GM12878 (cell line): Measurements from ENCODE around the gene ZNF710. TPM values are rescaled to one million over a fixed set of nuclear protein-coding genes. Genes with fewer than 3 reads are reported as not detected.
"Not testable (repeated sequence)": the region's sequence is repeated elsewhere in the genome, so short reads cannot be mapped to it uniquely, and the experiment has no call there.

Experiments used
- ATAC-seq: fragments of 200-7000 bp; cut with Tn5 transposase; 3 replicates; pipeline ENCODE4 v1.9.1; 2020; ENCODE audit warnings: mild to moderate bottlenecking, moderate library complexity
- BruUV-seq: library from RNA; stranded (reverse); fragments of 400-500 nt; replicated peaks from 2 replicates; lab custom pipeline; 2021; lab: Mats Ljungman, UMichigan
- CTCF ChIA-PET: fragments of 300-600 bp; sonication (Branson Sonifier 250); formaldehyde crosslinking; extraction: SDS; loops from one replicate; lab custom pipeline; 2021; ENCODE audit warnings: inconsistent platforms; lab: Yijun Ruan, JAX
- POLR2A ChIA-PET: fragments of 350-600 bp; formaldehyde crosslinking; extraction: SDS; loops from one replicate; lab custom pipeline; 2021; ENCODE audit warnings: inconsistent platforms; lab: Charles Lee
- RAD21 ChIA-PET: fragments of 300-600 bp; sonication (Branson Sonifier 250); formaldehyde crosslinking; loops from one replicate; lab custom pipeline; 2023; ENCODE audit warnings: antibody characterized with exemption; ENCODE audit not compliant: unreplicated experiment; lab: Charles Lee
- SMC1A ChIA-PET: fragments of 300-600 bp; sonication (Branson Sonifier 250); formaldehyde crosslinking; loops from one replicate; lab custom pipeline; 2023; ENCODE audit not compliant: unreplicated experiment, uncharacterized antibody; lab: Charles Lee
- DNase-seq: peaks from one replicate; pipeline ENCODE4 v3.0.0-alpha.2; 2011; ENCODE audit warnings: low read depth, low spot score
- FAIRE-seq: peaks from 3 replicates; lab custom pipeline; 2011; peaks lifted over from hg19 to GRCh38; lab: Jason Lieb, UNC
- H2AFZ ChIP-seq: 2 replicates; pipeline ENCODE4 v1.6.0; 2011; ENCODE audit warnings: low read depth, low read length, control low read depth; ENCODE audit not compliant: control insufficient read depth
- H3K27ac ChIP-seq: 2 replicates; pipeline ENCODE4 v1.5.1; 2011; ENCODE audit warnings: control low read depth; ENCODE audit not compliant: control insufficient read depth, insufficient read depth
- H3K27me3 ChIP-seq, 2 experiments: replicated peaks in 1 of 2; 2 replicates each; pipeline versions ENCODE4 v1.6.0 to v1.6.1; 2011; ENCODE audit warnings: low read length in 1 of 2; ENCODE audit not compliant: control insufficient read depth in 2 of 2, insufficient read depth in 2 of 2
- H3K36me3 ChIP-seq, 2 experiments: 2 replicates each; pipeline ENCODE4 v1.5.1; 2011; ENCODE audit warnings: low read length in 1 of 2; ENCODE audit not compliant: control insufficient read depth in 2 of 2, insufficient read depth in 2 of 2
- H3K4me1 ChIP-seq: 2 replicates; pipeline ENCODE4 v1.6.1; 2011; ENCODE audit warnings: mild to moderate bottlenecking, low read length, moderate library complexity, mixed read lengths; ENCODE audit not compliant: control insufficient read depth, insufficient read depth
- H3K4me2 ChIP-seq: 2 replicates; pipeline ENCODE4 v1.6.0; 2011; ENCODE audit warnings: control low read depth; ENCODE audit not compliant: control insufficient read depth, insufficient read depth
- H3K4me3 ChIP-seq: fragments of 200-600 bp; sonication (generic); 2 replicates; pipeline ENCODE4 v1.5.1; 2016
- H3K79me2 ChIP-seq: 2 replicates; pipeline ENCODE4 v1.6.0; 2011; ENCODE audit warnings: low read length; ENCODE audit not compliant: control insufficient read depth, insufficient read depth
- H3K9ac ChIP-seq: 2 replicates; pipeline ENCODE4 v1.8.0; 2011; ENCODE audit warnings: low read length, control low read depth, mixed read lengths; ENCODE audit not compliant: control insufficient read depth, insufficient read depth
- H3K9me3 ChIP-seq: replicated peaks from 3 replicates; pipeline ENCODE4 v1.5.1; 2011; ENCODE audit warnings: mild to moderate bottlenecking, low read length; ENCODE audit not compliant: control insufficient read depth, insufficient read depth
- H4K20me1 ChIP-seq: 2 replicates; pipeline ENCODE4 v1.6.0; 2011; ENCODE audit not compliant: control insufficient read depth, insufficient read depth
- MYC ChIP-seq: IDR thresholded peaks from 2 replicates; pipeline ENCODE4 v1.6.1; 2011; ENCODE audit warnings: mild to moderate bottlenecking, low read length, moderate library complexity, inconsistent platforms; ENCODE audit not compliant: insufficient read depth, insufficient replicate concordance, insufficient read length, severe bottlenecking
- NFYA ChIP-seq: IDR thresholded peaks from 2 replicates; pipeline ENCODE4 v1.6.1; 2011; ENCODE audit warnings: low read depth, mild to moderate bottlenecking, low read length, improper control_type of control experiment, borderline replicate concordance
- RAD21 ChIP-seq: IDR thresholded peaks from 2 replicates; pipeline ENCODE4 v1.6.1; 2011; ENCODE audit warnings: mild to moderate bottlenecking, low read depth, low read length, moderate library complexity; ENCODE audit not compliant: insufficient read depth
- STAT3 ChIP-seq: IDR thresholded peaks from 2 replicates; pipeline ENCODE4 v1.6.1; 2011; ENCODE audit warnings: low read depth, low read length, improper control_type of control experiment
- WGBS: methylation state at CpG from one replicate; pipeline ENCODE4 v1.1.6; 2016; ENCODE audit warnings: low lambda C conversion rate; ENCODE audit not compliant: insufficient replicate concordance, insufficient coverage; ENCODE audit errors: missing lambda C conversion rate; 5-methylcytosine and 5-hydroxymethylcytosine counted together
- in situ Hi-C: fragments of 300-500 bp; cut with MboI; formaldehyde crosslinking; loops from 9 replicates; pipeline ENCODE4 v1.14.3; 2018; ENCODE audit warnings: mixed read lengths
- intact Hi-C: fragments of 100-400 bp; cut with micrococcal nuclease; formaldehyde crosslinking; loops from one replicate; pipeline ENCODE4 v1.14.2; 2022; ENCODE audit not compliant: unreplicated experiment
- polyA plus RNA-seq, 11 experiments: library from polyadenylated mRNA; depleted of rRNA in 4 of 11; unstranded in 6 of 11; stranded (reverse) in 5 of 11; fragments of >200 nt; fragmentation: Nextera tagmentation in 4 of 11; fragmentation: Illumina TruSeq in 1 of 11; extraction: Ambion mirVana in 4 of 11; extraction: Trizol in 1 of 11; gene quantifications; 1 replicate in 1 of 11; 2 replicates in 10 of 11; pipeline versions ENCODE4 v1.2.1 to v1.2.3, GENCODE V29; 2011 to 2016; ENCODE audit warnings: inconsistent platforms in 2 of 11, missing spikeins in 2 of 11, low read depth in 1 of 11
- total RNA-seq, 4 experiments: library from RNA; depleted of rRNA in 3 of 4; stranded (reverse); fragments of >200 nt in 3 of 4; fragmentation: Illumina TruSeq in 1 of 4; extraction: Trizol in 1 of 4; gene quantifications; 2 replicates each; pipeline versions ENCODE4 v1.2.1 to v1.2.3, GENCODE V29; 2013 to 2021
- TF ChIP-seq, protein P1 (sequence below): fragments of 450-650 bp; IDR thresholded peaks from 2 replicates; pipeline ENCODE4 v1.6.1; 2018; ENCODE audit warnings: borderline replicate concordance, mild to moderate bottlenecking; ENCODE audit not compliant: partially characterized antibody
- TF ChIP-seq, protein P2 (sequence below): IDR thresholded peaks from 2 replicates; pipeline ENCODE4 v1.6.1; 2012; ENCODE audit warnings: low read depth, low read length, improper control_type of control experiment

The ZNF710 gene
- total and polyA plus RNA-seq, 10 of the 15 experiments (the other 5 are each of a cell fraction or from before 2014, with no cell fraction given): 1.4 to 43.5 (median 9.8) TPM

DNA sequence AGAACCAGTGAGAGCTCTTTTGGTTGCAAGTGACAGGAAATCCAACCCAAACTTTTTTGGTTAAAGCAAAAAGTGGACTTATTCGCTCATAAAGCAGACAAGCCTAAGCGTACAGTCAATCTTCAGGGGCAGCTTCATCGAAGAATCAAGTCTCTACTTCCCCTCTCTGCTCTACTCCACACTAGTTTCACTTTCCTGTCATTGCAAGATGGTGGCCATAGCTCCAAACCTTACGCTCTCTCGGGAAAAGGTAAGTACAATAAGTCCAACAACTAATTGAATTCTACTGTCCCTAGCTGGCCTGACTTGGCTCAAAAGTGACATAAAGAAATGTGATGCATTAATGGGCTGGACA, 24.9 kb upstream of the ZNF710 start (continued):
- TF ChIP-seq, protein P1, sequence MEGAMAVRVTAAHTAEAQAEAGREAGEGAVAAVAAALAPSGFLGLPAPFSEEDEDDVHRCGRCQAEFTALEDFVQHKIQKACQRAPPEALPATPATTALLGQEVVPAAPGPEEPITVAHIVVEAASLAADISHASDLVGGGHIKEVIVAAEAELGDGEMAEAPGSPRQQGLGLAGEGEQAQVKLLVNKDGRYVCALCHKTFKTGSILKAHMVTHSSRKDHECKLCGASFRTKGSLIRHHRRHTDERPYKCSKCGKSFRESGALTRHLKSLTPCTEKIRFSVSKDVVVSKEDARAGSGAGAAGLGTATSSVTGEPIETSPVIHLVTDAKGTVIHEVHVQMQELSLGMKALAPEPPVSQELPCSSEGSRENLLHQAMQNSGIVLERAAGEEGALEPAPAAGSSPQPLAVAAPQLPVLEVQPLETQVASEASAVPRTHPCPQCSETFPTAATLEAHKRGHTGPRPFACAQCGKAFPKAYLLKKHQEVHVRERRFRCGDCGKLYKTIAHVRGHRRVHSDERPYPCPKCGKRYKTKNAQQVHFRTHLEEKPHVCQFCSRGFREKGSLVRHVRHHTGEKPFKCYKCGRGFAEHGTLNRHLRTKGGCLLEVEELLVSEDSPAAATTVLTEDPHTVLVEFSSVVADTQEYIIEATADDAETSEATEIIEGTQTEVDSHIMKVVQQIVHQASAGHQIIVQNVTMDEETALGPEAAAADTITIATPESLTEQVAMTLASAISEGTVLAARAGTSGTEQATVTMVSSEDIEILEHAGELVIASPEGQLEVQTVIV: no peak
- TF ChIP-seq RAD21: no peak
- TF ChIP-seq, protein P2, sequence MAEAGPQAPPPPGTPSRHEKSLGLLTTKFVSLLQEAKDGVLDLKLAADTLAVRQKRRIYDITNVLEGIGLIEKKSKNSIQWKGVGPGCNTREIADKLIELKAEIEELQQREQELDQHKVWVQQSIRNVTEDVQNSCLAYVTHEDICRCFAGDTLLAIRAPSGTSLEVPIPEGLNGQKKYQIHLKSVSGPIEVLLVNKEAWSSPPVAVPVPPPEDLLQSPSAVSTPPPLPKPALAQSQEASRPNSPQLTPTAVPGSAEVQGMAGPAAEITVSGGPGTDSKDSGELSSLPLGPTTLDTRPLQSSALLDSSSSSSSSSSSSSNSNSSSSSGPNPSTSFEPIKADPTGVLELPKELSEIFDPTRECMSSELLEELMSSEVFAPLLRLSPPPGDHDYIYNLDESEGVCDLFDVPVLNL: no peak
- no peak for TF ChIP-seq NFYA
- no peak for TF ChIP-seq MYC
- TF ChIP-seq STAT3: no peak

DNA sequence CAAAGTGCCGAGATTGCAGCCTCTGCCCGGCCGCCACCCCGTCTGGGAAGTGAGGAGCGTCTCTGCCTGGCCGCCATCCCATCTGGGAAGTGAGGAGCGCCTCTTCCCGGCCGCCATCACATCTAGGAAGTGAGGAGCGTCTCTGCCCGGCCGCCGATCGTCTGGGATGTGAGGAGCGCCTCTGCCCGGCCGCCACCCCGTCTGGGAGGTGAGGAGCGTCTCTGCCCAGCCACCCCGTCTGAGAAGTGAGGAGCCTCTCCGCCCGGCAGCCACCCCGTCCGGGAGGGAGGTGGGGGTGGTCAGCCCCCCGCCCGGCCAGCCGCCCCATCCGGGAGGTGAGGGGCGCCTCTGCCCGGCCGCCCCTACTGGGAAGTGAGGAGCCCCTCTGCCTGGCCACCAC, 23.3 kb upstream of the ZNF710 start:
- RAD21 ChIA-PET, H2AFZ ChIP-seq, POLR2A ChIA-PET, H3K4me2 ChIP-seq, in situ Hi-C loops, SMC1A ChIA-PET, H4K20me1 ChIP-seq, CTCF ChIA-PET, intact Hi-C loops, H3K27ac ChIP-seq, H3K36me3 ChIP-seq, ATAC-seq, H3K9ac ChIP-seq, FAIRE-seq, H3K27me3 ChIP-seq, H3K4me1 ChIP-seq, DNase-seq, H3K4me3 ChIP-seq, H3K9me3 ChIP-seq, BruUV-seq, H3K79me2 ChIP-seq: not testable (repeated sequence)
- 83% methylated on average over 24 of the region's 31 CpGs for WGBS
